ENCODE results near the gene P2RX1.

Gene P2RX1

GRCh38 chr17:3923466-3924190 lies 7.4 kb upstream of the P2RX1 start:
- H3K9me3 ChIP-seq (ENCODE audit: control insufficient read depth, low read length): no peaks in the 10 kb centered on the region
- no peak overlapping the region for H3K27ac ChIP-seq (ENCODE audit: low read depth, low read length, severe bottlenecking)
- 83 to 94% methylated on average over 7 to 12 of the region's 18 CpGs for WGBS, 2 experiments (ENCODE audit: insufficient coverage in 2 of 2)
- no peak overlapping the region for H3K4me3 ChIP-seq (ENCODE audit: extremely low read depth, insufficient read depth, low read length, poor library complexity, severe bottlenecking)
- no peaks in the 10 kb centered on the region for H3K4me1 ChIP-seq (ENCODE audit: control insufficient read depth, insufficient read depth, low read length, poor library complexity, severe bottlenecking)
- H3K36me3 ChIP-seq (ENCODE audit: control insufficient read depth, insufficient read depth, low read length): no peaks in the 10 kb centered on the region

GRCh38 chr17:3922765-3923164 lies 6.5 kb upstream of the P2RX1 start:
- 93 to 95% methylated on average over 7 of the region's 7 CpGs for WGBS, 2 experiments (ENCODE audit: insufficient coverage in 2 of 2)
- H3K4me1 ChIP-seq (ENCODE audit: control insufficient read depth, insufficient read depth, low read length, poor library complexity, severe bottlenecking): no peaks in the 10 kb centered on the region
- H3K4me3 ChIP-seq (ENCODE audit: extremely low read depth, insufficient read depth, low read length, poor library complexity, severe bottlenecking): no peak overlapping the region
- H3K27ac ChIP-seq (ENCODE audit: low read depth, low read length, severe bottlenecking): no peak overlapping the region
- no peaks in the 10 kb centered on the region for H3K9me3 ChIP-seq (ENCODE audit: control insufficient read depth, low read length)
- no peaks in the 10 kb centered on the region for H3K36me3 ChIP-seq (ENCODE audit: control insufficient read depth, insufficient read depth, low read length)

GRCh38 chr17:3921502-3922319 lies 5.4 kb upstream of the P2RX1 start:
- no peak overlapping the region for H3K27ac ChIP-seq (ENCODE audit: low read depth, low read length, severe bottlenecking)
- no peaks in the 10 kb centered on the region for H3K36me3 ChIP-seq (ENCODE audit: control insufficient read depth, insufficient read depth, low read length)
- H3K4me3 ChIP-seq (ENCODE audit: extremely low read depth, insufficient read depth, low read length, poor library complexity, severe bottlenecking): no peak overlapping the region
- H3K9me3 ChIP-seq (ENCODE audit: control insufficient read depth, low read length): no peaks in the 10 kb centered on the region
- no peaks in the 10 kb centered on the region for H3K4me1 ChIP-seq (ENCODE audit: control insufficient read depth, insufficient read depth, low read length, poor library complexity, severe bottlenecking)
- WGBS, 2 experiments (ENCODE audit: insufficient coverage in 2 of 2): 92 to 94% methylated on average over 24 to 25 of the region's 27 CpGs

- Histone ChIP-seq H3K27ac (ENCODE audit: low read depth, low read length, severe bottlenecking) (no peak overlapping the region), H3K9me3 (ENCODE audit: control insufficient read depth, low read length) (no peaks in the 10 kb centered on the region), H3K4me1 (ENCODE audit: control insufficient read depth, insufficient read depth, low read length, poor library complexity, severe bottlenecking) (no peaks in the 10 kb centered on the region), H3K4me3 (ENCODE audit: extremely low read depth, insufficient read depth, low read length, poor library complexity, severe bottlenecking) (no peak overlapping the region), H3K36me3 (ENCODE audit: control insufficient read depth, insufficient read depth, low read length) (no peaks in the 10 kb centered on the region)
- WGBS, 2 experiments (ENCODE audit: insufficient coverage in 2 of 2): 95 to 96% methylated on average over 12 to 15 of the region's 16 CpGs
Measured at GRCh38 chr17:3921006-3921405, 4.7 kb upstream of the P2RX1 start.

GRCh38 chr17:3919123-3919624 lies 2.9 kb upstream of the P2RX1 start:
- no peaks in the 10 kb centered on the region for H3K9me3 ChIP-seq (ENCODE audit: control insufficient read depth, low read length)

GRCh38 chr17:3918372-3919122 lies 2.3 kb upstream of the P2RX1 start:
- no peaks in the 10 kb centered on the region for H3K4me1 ChIP-seq (ENCODE audit: control insufficient read depth, insufficient read depth, low read length, poor library complexity, severe bottlenecking)
- 70 to 86% methylated on average over 6 to 8 of the region's 8 CpGs for WGBS, 2 experiments (ENCODE audit: insufficient coverage in 2 of 2)
- H3K9me3 ChIP-seq (ENCODE audit: control insufficient read depth, low read length): no peaks in the 10 kb centered on the region
- H3K27ac ChIP-seq (ENCODE audit: low read depth, low read length, severe bottlenecking): no peak overlapping the region
- H3K36me3 ChIP-seq (ENCODE audit: control insufficient read depth, insufficient read depth, low read length): no peaks in the 10 kb centered on the region
- H3K4me3 ChIP-seq (ENCODE audit: extremely low read depth, insufficient read depth, low read length, poor library complexity, severe bottlenecking): no peak overlapping the region

More at GRCh38 chr17:3919123-3919624, 2.9 kb upstream of the P2RX1 start:
- WGBS, 2 experiments (ENCODE audit: insufficient coverage in 2 of 2): 87 to 91% methylated on average over 16 to 21 of the region's 22 CpGs
- H3K4me1 ChIP-seq (ENCODE audit: control insufficient read depth, insufficient read depth, low read length, poor library complexity, severe bottlenecking): no peaks in the 10 kb centered on the region
- no peaks in the 10 kb centered on the region for H3K36me3 ChIP-seq (ENCODE audit: control insufficient read depth, insufficient read depth, low read length)
- no peak overlapping the region for H3K4me3 ChIP-seq (ENCODE audit: extremely low read depth, insufficient read depth, low read length, poor library complexity, severe bottlenecking)
- H3K27ac ChIP-seq (ENCODE audit: low read depth, low read length, severe bottlenecking): no peak overlapping the region

GRCh38 chr17:3917391-3917931 lies 1.2 kb upstream of the P2RX1 start:
- 78% methylated on average over 9 to 10 of the region's 11 CpGs for WGBS, 2 experiments (ENCODE audit: insufficient coverage in 2 of 2)
- no peaks in the 10 kb centered on the region for H3K4me1 ChIP-seq (ENCODE audit: control insufficient read depth, insufficient read depth, low read length, poor library complexity, severe bottlenecking)
- no peaks in the 10 kb centered on the region for H3K9me3 ChIP-seq (ENCODE audit: control insufficient read depth, low read length)
- no peak overlapping the region for H3K4me3 ChIP-seq (ENCODE audit: extremely low read depth, insufficient read depth, low read length, poor library complexity, severe bottlenecking)
- no peak overlapping the region for H3K27ac ChIP-seq (ENCODE audit: low read depth, low read length, severe bottlenecking)
- H3K36me3 ChIP-seq (ENCODE audit: control insufficient read depth, insufficient read depth, low read length): no peaks in the 10 kb centered on the region

- no peaks in the 10 kb centered on the region for H3K36me3 ChIP-seq (ENCODE audit: control insufficient read depth, insufficient read depth, low read length)
- WGBS, 2 experiments (ENCODE audit: insufficient coverage in 2 of 2): 97% methylated on average over 4 to 5 of the region's 10 CpGs
- H3K4me1 ChIP-seq (ENCODE audit: control insufficient read depth, insufficient read depth, low read length, poor library complexity, severe bottlenecking): no peaks in the 10 kb centered on the region
- H3K9me3 ChIP-seq (ENCODE audit: control insufficient read depth, low read length): no peaks in the 10 kb centered on the region
- H3K4me3 ChIP-seq (ENCODE audit: extremely low read depth, insufficient read depth, low read length, poor library complexity, severe bottlenecking): no peak overlapping the region
- H3K27ac ChIP-seq (ENCODE audit: low read depth, low read length, severe bottlenecking): no peak overlapping the region
Measured at GRCh38 chr17:3916825-3917224, 560 bp upstream of the P2RX1 start.

- H3K9me3 ChIP-seq (ENCODE audit: control insufficient read depth, low read length): no peaks in the 10 kb centered on the region
- H3K27ac ChIP-seq (ENCODE audit: low read depth, low read length, severe bottlenecking): no peak overlapping the region
- H3K4me3 ChIP-seq (ENCODE audit: extremely low read depth, insufficient read depth, low read length, poor library complexity, severe bottlenecking): no peak overlapping the region
- 91 to 92% methylated on average over 7 to 9 of the region's 13 CpGs for WGBS, 2 experiments (ENCODE audit: insufficient coverage in 2 of 2)
- no peaks in the 10 kb centered on the region for H3K36me3 ChIP-seq (ENCODE audit: control insufficient read depth, insufficient read depth, low read length)
- no peaks in the 10 kb centered on the region for H3K4me1 ChIP-seq (ENCODE audit: control insufficient read depth, insufficient read depth, low read length, poor library complexity, severe bottlenecking)
Measured at GRCh38 chr17:3915581-3915994, 677 bp downstream of the P2RX1 start.

GRCh38 chr17:3914312-3914670 lies 2.0 kb downstream of the P2RX1 start:
- Histone ChIP-seq H3K27ac (ENCODE audit: low read depth, low read length, severe bottlenecking) (no peak overlapping the region), H3K36me3 (ENCODE audit: control insufficient read depth, insufficient read depth, low read length) (no peaks in the 10 kb centered on the region), H3K9me3 (ENCODE audit: control insufficient read depth, low read length) (no peaks in the 10 kb centered on the region), H3K4me1 (ENCODE audit: control insufficient read depth, insufficient read depth, low read length, poor library complexity, severe bottlenecking) (no peaks in the 10 kb centered on the region), H3K4me3 (ENCODE audit: extremely low read depth, insufficient read depth, low read length, poor library complexity, severe bottlenecking) (no peak overlapping the region)
- WGBS, 2 experiments (ENCODE audit: insufficient coverage in 2 of 2): 83 to 99% methylated on average over 6 to 8 of the region's 10 CpGs

Measured in mesodermal cell (in vitro differentiated cells).